ENCODE results near the gene ISX. TPM values are rescaled to one million over a fixed set of nuclear protein-coding genes. Genes with fewer than 3 reads are reported as not detected.

The ISX gene
- total and polyA plus RNA-seq, 10 of the 15 experiments (the other 5 are each of a cell fraction or from before 2014, with no cell fraction given) = 0.05 to 0.66 (median 0.25) TPM

DNA sequence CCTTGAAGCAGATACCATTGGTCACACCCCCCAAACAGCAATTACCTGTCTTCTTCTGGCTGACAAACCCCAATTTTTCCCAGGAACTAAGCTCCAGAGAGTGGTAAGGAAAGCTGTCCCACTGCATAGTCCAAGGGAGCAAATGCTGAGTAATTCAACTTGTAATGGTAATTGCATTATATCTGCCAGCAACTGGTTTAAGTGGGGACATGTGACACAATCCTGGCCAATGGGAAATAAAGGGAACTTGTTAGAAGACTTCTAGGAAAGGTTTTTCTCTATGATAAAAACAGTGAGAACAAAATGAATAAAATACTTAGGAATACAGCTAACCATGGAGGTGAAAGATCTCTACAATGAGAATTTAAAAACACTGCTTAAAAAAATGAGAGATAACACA, 9.5 kb upstream of the ISX start:
- no peak overlapping the region for H3K27ac ChIP-seq (ENCODE audit: control insufficient read depth, insufficient read depth)
- intact Hi-C loops (cut with micrococcal nuclease; ENCODE audit: unreplicated experiment) (loop anchor here (10.0 kb wide), 1 partner anchor 168 kb away; no protein-coding TSS in a partner anchor), in situ Hi-C loops (cut with MboI) (no loop called here)
- FAIRE-seq = no peak
- POLR2A ChIA-PET = no interaction called here
- no peak overlapping the region for H2AFZ ChIP-seq (ENCODE audit: control insufficient read depth, low read depth, low read length)
- no peaks in the 10 kb centered on the region for H3K27me3 ChIP-seq (replicated peaks in 1 of 2; ENCODE audit: control insufficient read depth in 2 of 2, insufficient read depth in 2 of 2, low read length in 1 of 2)
- H3K4me3 ChIP-seq = no peak overlapping the region
- peaks cover 19% of the 10 kb centered on the region for H3K9me3 ChIP-seq (replicated peaks; ENCODE audit: control insufficient read depth, insufficient read depth, low read length)
- no peaks in the 10 kb centered on the region for H4K20me1 ChIP-seq (ENCODE audit: control insufficient read depth, insufficient read depth)
- H3K79me2 ChIP-seq (ENCODE audit: control insufficient read depth, insufficient read depth, low read length) = no peaks in the 10 kb centered on the region
- H3K4me2 ChIP-seq (ENCODE audit: control insufficient read depth, insufficient read depth) = no peak overlapping the region
- BruUV-seq (replicated peaks) = no TSS peak
- SMC1A ChIA-PET (ENCODE audit: uncharacterized antibody, unreplicated experiment) = interaction anchor here (1.3 kb wide), 1 partner anchor 70 kb away, joined by 3 read pairs; no protein-coding TSS in a partner anchor
- no peak for DNase-seq (ENCODE audit: low read depth, low spot score)
- no peak for ATAC-seq
- no peak overlapping the region for H3K9ac ChIP-seq (ENCODE audit: control insufficient read depth, insufficient read depth, low read length)
- RAD21 ChIA-PET (ENCODE audit: unreplicated experiment) = no interaction called here
- TF ChIP-seq MEF2B (IDR thresholded peaks at IDR 0.05; ENCODE audit: partially characterized antibody, poor library complexity, severe bottlenecking) = no peak
- TF ChIP-seq CHD1 (IDR thresholded peaks at IDR 0.05; ENCODE audit: low read depth, low read length) = no peak
- CTCF ChIA-PET = no interaction called here
- H3K36me3 ChIP-seq (ENCODE audit: control insufficient read depth in 2 of 2, insufficient read depth in 2 of 2, low read length in 1 of 2) = no peaks in the 10 kb centered on the region; a peak in 1 of 4 replicates
- peaks cover 21% of the 10 kb centered on the region for H3K4me1 ChIP-seq (ENCODE audit: control insufficient read depth, insufficient read depth, low read length)

DNA sequence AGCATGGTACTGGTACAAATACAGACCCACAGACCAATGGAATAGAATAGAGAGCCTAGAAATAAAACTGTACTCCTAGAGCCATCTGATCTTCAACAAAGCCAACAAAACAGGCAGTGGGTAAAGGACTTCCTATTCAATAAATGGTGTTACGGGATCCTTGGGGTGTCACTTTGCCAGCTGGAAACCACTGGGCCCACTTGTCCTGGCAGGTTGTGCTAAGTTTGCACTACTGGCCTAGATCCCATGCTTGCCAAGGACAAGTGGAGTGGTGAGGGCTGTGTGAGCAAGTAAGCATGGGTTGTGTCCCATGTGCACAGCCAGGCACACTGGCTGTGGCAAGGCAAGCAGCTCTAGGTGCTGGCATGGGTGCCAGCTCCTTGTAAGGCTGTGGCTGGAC, 8.8 kb upstream of the ISX start:
- BruUV-seq (replicated peaks) = no TSS peak
- intact Hi-C loops (cut with micrococcal nuclease; ENCODE audit: unreplicated experiment) = loop anchor here (10.0 kb wide), 1 partner anchor 168 kb away; no protein-coding TSS in a partner anchor
- in situ Hi-C loops (cut with MboI) = no loop called here
- DNase-seq (ENCODE audit: low read depth, low spot score) (no peak), FAIRE-seq (no peak), ATAC-seq (no peak)
- Histone ChIP-seq H2AFZ (ENCODE audit: control insufficient read depth, low read depth, low read length) (no peak overlapping the region), H3K4me2 (ENCODE audit: control insufficient read depth, insufficient read depth) (no peak overlapping the region), H3K9ac (ENCODE audit: control insufficient read depth, insufficient read depth, low read length) (no peak overlapping the region), H3K9me3 (replicated peaks; ENCODE audit: control insufficient read depth, insufficient read depth, low read length) (peaks cover 19% of the 10 kb centered on the region), H3K27ac (ENCODE audit: control insufficient read depth, insufficient read depth) (no peak overlapping the region), H3K27me3 (replicated peaks in 1 of 2; ENCODE audit: control insufficient read depth in 2 of 2, insufficient read depth in 2 of 2, low read length in 1 of 2) (no peaks in the 10 kb centered on the region), H3K36me3 (ENCODE audit: control insufficient read depth in 2 of 2, insufficient read depth in 2 of 2, low read length in 1 of 2) (no peaks in the 10 kb centered on the region; a peak in 1 of 4 replicates), H4K20me1 (ENCODE audit: control insufficient read depth, insufficient read depth) (no peaks in the 10 kb centered on the region), H3K4me1 (ENCODE audit: control insufficient read depth, insufficient read depth, low read length) (peaks cover 21% of the 10 kb centered on the region), H3K79me2 (ENCODE audit: control insufficient read depth, insufficient read depth, low read length) (no peaks in the 10 kb centered on the region), H3K4me3 (no peak overlapping the region)
- POLR2A ChIA-PET = no interaction called here
- SMC1A ChIA-PET (ENCODE audit: uncharacterized antibody, unreplicated experiment) = interaction anchor here (1.0 to 1.1 kb wide), 2 partner anchors 13 to 61 kb away, joined by 3 read pairs; no protein-coding TSS in a partner anchor
- CTCF ChIA-PET = interaction anchor here (0.8 kb wide), 1 partner anchor 33 kb away, joined by 4 read pairs; no protein-coding TSS in a partner anchor
- 88% methylated on average over 1 of the region's 1 CpG for WGBS (ENCODE audit: insufficient coverage, insufficient replicate concordance, low lambda C conversion rate, missing lambda C conversion rate)
- RAD21 ChIA-PET (ENCODE audit: unreplicated experiment) = no interaction called here
- TF ChIP-seq LARP7 (IDR thresholded peaks at IDR 0.05) = no peak
- TF ChIP-seq, protein P1, sequence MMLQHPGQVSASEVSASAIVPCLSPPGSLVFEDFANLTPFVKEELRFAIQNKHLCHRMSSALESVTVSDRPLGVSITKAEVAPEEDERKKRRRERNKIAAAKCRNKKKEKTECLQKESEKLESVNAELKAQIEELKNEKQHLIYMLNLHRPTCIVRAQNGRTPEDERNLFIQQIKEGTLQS (IDR thresholded peaks at IDR 0.05; ENCODE audit: borderline replicate concordance, extremely low read depth, low read depth, low read length) = no peak
- TF ChIP-seq JUND (IDR thresholded peaks at IDR 0.05; ENCODE audit: low read depth, low read length) = no peak
- TF ChIP-seq GABPA (IDR thresholded peaks at IDR 0.05; ENCODE audit: low read depth) = no peak
- TF ChIP-seq RCOR1 (conservative IDR thresholded peaks at IDR 0.05; ENCODE audit: low read depth, low read length) = no peak
- TF ChIP-seq POLR2AphosphoS2 (IDR thresholded peaks at IDR 0.05; ENCODE audit: low read depth, low read length) = no peak

Data from GM12878 (cell line).